ENCODE data around the gene SLIT3.

- TF ChIP-seq CTCF (IDR thresholded peaks at IDR 0.05; ENCODE audit: insufficient read depth, low read length, poor library complexity, severe bottlenecking) (no peak), EZH2phosphoT487 (conservative IDR thresholded peaks at IDR 0.05; ENCODE audit: low read length) (no peak)
Observed at GRCh38 chr5:168895295-168896071, 405.5 kb downstream of the SLIT3 start.

Data from SU-DHL-6 (cell line).